HG03469 (cell line): Measurements from ENCODE around the gene U2AF1L4.
A peak's percentile ranks its signal among the peaks of the same experiment; 100 is the strongest.

Source experiments
- ATAC-seq: cut with Tn5 transposase; IDR thresholded peaks from one replicate; pipeline ENCODE4 v1.9.1; 2021; ENCODE audit warnings: mild to moderate bottlenecking, moderate library complexity, moderate number of reproducible peaks; ENCODE audit not compliant: unreplicated experiment

The U2AF1L4 gene

DNA sequence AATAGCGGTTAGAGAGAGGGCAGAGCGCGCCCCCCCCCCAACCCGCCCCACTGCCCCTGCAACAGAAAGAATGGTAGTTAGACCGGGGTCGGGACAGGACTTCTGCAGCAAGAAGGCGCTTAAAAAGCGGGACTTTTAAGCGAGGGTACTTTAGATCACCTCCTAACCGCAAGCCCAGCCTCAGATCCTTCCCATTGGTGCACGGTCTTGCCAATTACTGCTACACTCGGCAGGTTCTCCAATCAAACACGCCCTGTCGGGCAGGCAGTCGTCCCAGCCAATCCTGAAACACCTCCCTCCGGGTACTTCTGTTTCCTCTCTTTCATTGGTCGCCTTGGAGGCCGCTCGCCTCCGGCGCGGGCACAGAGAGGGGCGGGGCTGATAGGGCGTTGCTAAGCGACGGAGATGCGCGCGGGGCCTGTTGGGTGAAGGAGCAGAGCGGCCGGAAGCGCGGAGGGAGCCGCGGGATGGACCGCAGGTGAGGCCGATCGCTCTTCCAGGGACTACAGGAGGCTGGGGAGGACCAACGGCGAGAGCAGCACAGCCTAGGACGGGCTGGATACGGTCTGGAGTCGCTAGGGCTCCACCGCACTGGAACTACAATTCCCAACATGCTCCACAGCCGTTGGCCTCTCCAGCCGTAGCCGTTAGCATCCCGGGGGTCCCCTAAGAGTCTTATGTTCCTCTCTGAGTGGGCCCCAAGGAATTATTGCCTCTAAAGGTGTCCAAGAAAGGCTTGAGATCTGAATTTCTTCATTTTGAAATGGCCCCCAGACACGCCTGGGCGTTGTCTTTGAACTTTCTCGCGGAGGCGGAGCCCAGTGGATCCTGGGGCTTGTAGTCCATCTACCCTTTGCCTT is 12.8 kb upstream of the U2AF1L4 start, which contains the start of gene PROSER3:
PROSER3 (plus strand) TSS at position 428 of the 860 bp plus-strand sequence; CDS start at position 468, 40 bp downstream.
- peak; percentile 92 for ATAC-seq

GRCh38 chr19:35757231-35757748 is 12.1 kb upstream of the U2AF1L4 start:
- no peak for ATAC-seq

- no peak for ATAC-seq
These were observed 11.4 kb upstream of the U2AF1L4 start, which contains the start of gene HSPB6 for GRCh38 chr19:35756377-35757230. TSS of gene HSPB6 (minus strand) at chr19:35757029. CDS start at chr19:35757008, 21 bp downstream.

DNA sequence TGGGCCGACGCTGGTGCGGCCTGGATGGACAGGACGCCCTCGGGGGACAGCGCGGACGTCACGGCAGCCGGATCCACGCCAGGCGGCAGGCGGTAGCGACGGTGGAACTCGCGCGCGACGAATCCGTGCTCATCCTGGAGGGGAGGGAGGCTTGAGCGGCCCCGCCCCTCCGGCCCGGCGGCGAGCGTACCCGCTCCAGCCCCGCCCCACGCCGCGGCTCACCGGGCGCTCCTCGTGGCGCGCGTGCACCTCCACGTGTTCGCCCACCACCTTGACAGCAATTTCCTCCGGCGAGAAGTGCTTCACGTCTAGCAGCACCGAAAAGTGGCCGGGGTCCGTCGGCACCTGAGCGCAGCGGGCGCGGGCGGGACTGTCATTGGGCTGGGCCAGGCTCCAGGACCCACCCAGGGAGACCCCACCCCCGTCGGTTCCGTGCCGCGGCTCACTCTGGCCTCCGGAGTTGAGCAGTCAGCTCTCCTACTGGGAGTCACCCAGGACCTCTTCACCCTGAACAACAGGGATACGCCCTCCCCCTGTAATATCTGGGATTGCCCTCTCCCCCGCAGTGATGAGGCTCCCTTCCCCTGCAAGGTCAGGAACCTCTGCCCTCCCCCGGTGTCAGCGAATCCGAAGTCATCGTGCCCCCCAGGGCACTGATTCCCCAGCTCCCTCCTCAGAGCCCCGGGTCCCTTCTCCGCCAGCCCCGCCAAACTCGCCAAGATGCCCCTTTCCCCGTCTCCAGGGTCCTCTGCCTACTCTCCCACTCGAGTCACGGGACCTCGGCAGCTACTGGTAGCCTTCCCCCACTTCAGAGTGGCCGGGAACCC is 10.5 kb upstream of the U2AF1L4 start:
- no peak for ATAC-seq

GRCh38 chr19:35755131-35755549 is 9.9 kb upstream of the U2AF1L4 start:
- no peak for ATAC-seq

- ATAC-seq: no peak
These were observed 9.3 kb upstream of the U2AF1L4 start for GRCh38 chr19:35754370-35755130.

GRCh38 chr19:35753634-35754369 is 8.6 kb upstream of the U2AF1L4 start:
- ATAC-seq: no peak

DNA sequence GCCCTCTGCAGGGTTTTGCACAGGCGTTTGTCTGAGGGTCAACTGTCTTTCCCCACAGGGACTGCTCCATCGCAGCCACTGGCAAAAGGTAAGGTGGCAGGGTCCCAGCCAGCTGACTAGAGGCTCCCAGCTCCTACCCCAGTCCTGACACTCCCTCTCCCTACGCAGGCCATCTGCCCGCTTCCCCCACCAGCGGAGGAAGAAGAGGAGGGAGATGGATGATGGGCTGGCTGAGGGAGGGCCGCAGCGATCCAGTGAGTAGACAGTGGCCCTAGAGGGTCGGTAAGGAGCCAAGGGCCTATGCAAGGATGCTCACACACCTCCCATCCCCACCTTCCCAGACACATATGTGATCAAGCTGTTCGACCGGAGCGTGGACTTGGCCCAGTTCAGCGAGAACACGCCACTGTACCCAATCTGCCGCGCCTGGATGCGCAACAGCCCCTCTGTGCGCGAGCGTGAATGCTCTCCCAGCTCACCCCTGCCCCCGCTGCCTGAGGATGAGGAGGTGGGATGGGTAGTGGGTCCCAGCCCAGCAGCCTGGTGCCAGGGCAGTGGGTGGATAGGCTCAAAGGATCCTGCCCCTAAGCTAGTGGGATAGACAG is 7.6 kb upstream of the U2AF1L4 start:
- ATAC-seq: no peak

- no peak for ATAC-seq
These were observed 6.9 kb upstream of the U2AF1L4 start for GRCh38 chr19:35751839-35752745.

DNA sequence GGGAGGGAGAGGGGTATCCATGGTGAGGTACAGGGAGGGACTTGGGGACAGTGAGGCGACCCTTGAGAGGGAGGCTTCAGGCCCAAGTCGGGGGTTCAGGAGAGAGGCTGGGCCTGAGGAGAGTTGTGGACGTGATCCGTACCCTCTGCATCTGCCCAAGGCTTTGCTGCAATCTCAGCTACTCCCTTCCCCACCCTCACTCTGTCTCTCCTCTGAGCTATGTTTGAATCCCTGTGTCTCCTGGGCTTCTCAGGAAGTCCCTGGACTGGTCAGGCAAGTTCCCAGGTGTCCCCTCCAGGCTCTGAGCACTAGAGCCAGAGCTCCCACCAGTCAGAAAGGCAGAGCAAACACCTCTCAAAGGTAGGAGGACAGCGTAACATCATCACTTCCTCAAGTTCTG is 4.9 kb upstream of the U2AF1L4 start:
- no peak for ATAC-seq

GRCh38 chr19:35748106-35749020 is 3.1 kb upstream of the U2AF1L4 start, which contains the start of gene LIN37:
TSS of gene LIN37 (plus strand) at chr19:35748576. CDS start at chr19:35748725, 149 bp downstream.
- ATAC-seq: peak; percentile 66

DNA sequence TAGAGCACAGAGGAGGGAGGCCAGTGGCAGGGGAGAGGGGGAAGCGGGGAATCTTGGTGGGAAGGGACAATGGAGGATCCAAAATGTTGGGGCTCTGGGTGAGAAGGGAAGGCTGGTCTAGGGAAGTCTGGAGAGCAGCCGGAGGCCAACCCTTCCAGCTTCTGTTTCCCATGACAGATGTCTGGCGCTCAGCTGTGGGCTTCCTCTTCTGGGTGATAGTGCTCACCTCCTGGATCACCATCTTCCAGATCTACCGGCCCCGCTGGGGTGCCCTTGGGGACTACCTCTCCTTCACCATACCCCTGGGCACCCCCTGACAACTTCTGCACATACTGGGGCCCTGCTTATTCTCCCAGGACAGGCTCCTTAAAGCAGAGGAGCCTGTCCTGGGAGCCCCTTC is 1.3 kb upstream of the U2AF1L4 start:
- no peak for ATAC-seq

DNA sequence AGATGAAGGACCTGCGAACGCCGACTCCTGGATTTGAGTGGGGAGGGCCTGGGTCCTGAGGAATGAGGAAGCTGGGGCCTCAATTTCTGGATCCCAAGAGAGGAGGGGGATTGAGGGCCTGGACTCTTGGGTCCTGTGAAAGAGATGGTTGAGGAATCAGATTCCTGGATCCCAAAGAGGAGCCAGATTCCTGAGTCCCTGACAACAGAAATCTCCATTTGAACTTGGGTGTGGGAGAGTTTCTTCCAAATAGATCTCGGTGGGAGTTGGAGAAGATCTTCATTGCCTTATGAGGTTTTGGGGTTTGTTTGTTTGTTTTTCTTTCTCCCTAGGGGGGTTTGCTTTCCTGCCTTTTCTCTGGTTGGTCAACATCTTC is 857 bp upstream of the U2AF1L4 start:
- no peak for ATAC-seq

GRCh38 chr19:35744430-35745327 is 539 bp downstream of the U2AF1L4 start:
- no peak for ATAC-seq

- no peak for ATAC-seq
These were observed 1.4 kb downstream of the U2AF1L4 start for GRCh38 chr19:35743640-35744429.
